HL-60 (cell line): Measurements from ENCODE around the gene ITGB2.

Experiments
- CTCF ChIP-seq: IDR thresholded peaks from one replicate; pipeline ENCODE4 v1.5.1; 2011; ENCODE audit warnings: low read length, control low read depth, inconsistent platforms; ENCODE audit not compliant: insufficient read depth
- POLR2AphosphoS5 ChIP-seq: IDR thresholded peaks from 2 replicates; pipeline ENCODE4 v1.6.1; 2012; ENCODE audit warnings: low read depth
- REST ChIP-seq: IDR thresholded peaks from 2 replicates; pipeline ENCODE4 v1.6.1; 2012; ENCODE audit warnings: low read depth; ENCODE audit not compliant: insufficient replicate concordance

- TF ChIP-seq CTCF, result no peak
- no peak for TF ChIP-seq POLR2AphosphoS5
- TF ChIP-seq REST, result no peak
Measured at GRCh38 chr21:44853601-44854390, 66.9 kb downstream of the ITGB2 start.
